Skin of body (tissue), 2 donors: Measurements from ENCODE around the gene OR10D3. TPM values are rescaled to one million over a fixed set of nuclear protein-coding genes. Genes with fewer than 3 reads are reported as not detected.
"Not testable (repeated sequence)": the region's sequence is repeated elsewhere in the genome, so short reads cannot be mapped to it uniquely, and the experiment has no call there.

Experiments used
- DNase-seq: peaks from one replicate; lab custom pipeline; 2025; lab: John Stamatoyannopoulos, UW
- total RNA-seq: library from RNA; depleted of rRNA; stranded (reverse); fragments of >200 nt; gene quantifications from one replicate; pipeline ENCODE4 v1.2.3, GENCODE V29; 2014

Gene OR10D3
- total RNA-seq, 1 donor from 2014 or later = not detected

GRCh38 chr11:124194293-124195188, 11.4 kb downstream of the OR10D3 start:
- DNase-seq = peak; percentile 57

DNA sequence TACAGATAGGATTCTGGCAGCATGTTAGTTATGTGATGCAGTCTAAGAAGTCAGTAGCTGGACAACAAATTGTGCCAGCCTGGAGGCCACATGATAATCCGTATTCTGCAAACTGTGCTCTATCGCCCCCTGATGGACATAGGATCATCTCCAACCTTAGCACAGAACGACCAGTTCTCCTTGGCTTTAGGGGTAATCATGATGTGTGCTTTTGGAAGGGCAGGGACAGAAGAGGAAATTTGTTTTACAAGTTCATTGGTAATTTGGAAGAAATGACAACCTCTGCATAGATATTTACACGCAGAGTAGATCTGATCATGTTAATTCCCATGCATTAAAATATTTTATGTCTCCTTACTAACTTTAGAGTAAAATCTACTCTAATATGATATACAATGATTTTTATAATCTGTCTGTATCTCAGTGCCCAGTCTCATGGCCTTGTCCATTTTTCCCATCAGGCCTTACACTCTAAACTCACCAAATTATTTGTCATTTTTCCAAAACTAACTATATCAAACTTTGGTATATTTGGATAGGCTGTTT, 12.1 kb downstream of the OR10D3 start:
- no peak for DNase-seq

DNA sequence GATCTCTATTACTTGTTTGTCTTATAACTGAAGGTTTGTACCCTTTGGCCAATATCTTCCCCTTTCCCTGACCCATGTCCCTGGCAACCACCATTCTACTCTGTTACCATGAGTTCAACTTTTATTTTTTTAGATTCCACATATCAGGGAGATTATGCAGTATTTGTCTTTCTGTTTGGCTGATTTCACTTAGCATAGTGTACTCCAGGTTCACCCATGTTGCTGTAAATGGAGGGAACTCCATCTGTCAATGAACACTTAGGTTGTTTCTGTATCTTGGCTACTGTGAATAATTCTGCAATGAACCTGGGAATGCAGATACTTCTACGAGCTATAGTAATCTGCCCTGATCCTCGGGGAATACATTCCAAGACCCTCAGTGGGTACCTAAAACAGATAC, 14.9 kb downstream of the OR10D3 start:
- no peak for DNase-seq

DNA sequence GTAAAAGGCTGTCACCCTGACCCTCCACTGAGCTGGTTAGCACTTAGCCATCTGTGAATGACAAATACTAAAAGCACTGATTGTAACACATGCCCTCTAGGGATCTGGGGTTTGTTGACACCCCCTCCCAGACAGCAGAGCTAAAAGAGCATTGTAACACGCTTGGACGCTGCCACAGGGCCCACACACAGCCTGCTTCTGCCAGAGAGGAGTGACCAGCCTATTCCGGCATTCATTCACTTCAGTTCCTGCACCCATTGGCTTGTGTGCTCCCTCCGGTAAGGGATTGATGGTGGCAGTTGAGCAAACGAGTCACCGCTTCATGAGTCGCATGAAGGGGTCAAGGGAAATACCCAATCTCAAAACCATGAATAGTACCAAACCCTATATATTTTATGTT, 15.8 kb downstream of the OR10D3 start:
- no peak for DNase-seq

GRCh38 chr11:124199702-124200101, 16.6 kb downstream of the OR10D3 start:
- DNase-seq = no peak

DNA sequence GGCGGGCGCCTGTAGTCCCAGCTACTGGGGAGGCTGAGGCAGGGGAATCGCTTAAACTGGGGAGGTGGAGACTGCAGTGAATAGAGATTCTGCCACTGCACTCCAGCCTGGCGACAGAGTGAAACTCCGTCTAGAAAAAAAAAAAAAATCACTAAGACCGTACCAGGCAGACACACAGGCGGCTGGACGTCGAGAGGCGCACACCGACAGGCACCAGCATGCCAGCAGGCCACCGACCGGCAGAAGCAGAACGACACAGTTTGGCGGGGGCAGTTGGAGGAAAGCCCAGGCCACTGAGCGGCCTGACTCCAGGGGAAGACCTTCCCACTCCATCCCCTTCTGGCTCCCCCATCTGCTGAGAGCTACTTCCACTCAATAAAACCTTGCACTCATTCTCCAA, 17.5 kb downstream of the OR10D3 start:
- no peak for DNase-seq

DNA sequence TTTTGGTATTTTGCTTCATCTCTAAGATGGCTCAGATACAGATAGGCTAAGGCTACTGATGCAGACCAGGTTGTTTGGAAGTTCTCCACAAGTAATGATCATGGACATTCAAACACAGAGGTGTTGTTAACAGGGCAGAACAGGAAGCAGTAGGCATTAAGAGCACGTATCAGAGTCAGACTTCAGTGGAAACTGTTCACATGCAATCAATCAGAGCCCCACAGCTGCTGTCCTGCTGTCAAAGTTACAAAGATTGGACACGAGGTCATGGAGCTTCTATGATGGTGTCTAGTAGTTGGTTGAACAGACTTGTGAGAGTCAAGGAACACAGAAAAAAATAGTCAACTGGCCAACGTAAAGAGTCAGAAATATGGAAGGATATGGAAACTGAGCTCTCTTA, 19.8 kb downstream of the OR10D3 start:
- DNase-seq = no peak

DNA sequence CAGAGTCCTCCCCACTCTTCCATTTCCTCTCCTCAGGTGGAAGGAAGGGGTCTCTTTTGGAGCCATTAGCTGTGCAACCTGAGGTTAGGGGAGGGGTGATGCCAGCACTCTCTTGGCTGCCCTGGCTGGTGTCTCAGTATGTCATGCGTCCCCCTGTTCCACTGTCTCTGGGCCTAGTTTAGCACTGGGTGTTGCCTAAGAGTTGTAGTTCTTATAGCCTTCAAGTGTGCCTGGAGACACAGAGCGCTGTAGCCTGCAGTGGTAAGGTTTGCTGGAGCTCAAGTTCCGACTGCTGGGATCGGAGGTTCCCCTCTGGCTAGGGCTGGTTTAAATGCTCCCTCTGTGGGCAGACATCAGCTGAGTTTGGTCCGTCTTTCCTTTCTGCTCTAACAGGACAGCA, 20.9 kb downstream of the OR10D3 start:
- no peak for DNase-seq

- no peak for DNase-seq
Observed at GRCh38 chr11:124207102-124207792, 24.1 kb downstream of the OR10D3 start.

GRCh38 chr11:124209824-124210357, 26.7 kb downstream of the OR10D3 start:
- no peak for DNase-seq

DNA sequence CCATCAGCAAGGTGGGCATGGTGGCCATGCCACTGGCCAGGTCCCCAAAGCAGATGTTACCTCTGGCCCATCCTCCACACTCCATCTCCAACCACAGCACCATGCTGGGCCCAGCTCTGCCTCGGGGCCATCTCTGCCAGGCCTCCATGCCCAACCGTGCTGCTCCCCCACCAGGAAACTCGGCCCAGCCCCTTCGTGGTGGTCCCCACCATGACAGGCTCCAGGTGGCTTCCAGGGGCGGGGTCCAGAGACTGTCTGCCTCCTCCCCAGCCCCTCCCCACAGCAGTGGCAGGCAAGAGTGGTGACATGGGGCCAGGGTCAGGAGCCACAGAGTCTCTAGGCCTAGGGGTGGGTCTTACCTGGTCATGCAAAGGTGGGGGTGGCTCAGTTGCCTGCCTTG, 27.3 kb downstream of the OR10D3 start:
- no peak for DNase-seq

- no peak for DNase-seq
Observed at GRCh38 chr11:124211321-124211720, 28.2 kb downstream of the OR10D3 start.

GRCh38 chr11:124214027-124214426, 30.9 kb downstream of the OR10D3 start:
- DNase-seq = no peak

DNA sequence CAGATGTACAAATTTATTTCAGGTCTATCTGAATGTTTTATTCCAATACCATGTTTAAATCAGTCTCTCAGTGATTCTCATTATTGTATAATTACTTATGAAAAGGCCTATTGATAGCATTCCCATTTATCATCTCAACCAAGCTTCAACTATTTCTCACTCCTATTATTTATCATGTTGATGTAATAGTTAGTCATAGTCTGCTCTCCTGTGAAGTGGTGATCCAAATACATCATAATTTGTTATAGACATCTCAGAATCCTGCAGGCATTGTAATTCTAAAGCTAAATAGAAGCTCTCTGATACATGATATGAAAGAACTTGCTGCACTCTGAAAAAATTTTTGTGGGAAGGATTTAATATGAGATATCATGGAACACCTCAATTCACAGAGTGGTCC, 36.0 kb downstream of the OR10D3 start:
- no peak for DNase-seq

DNA sequence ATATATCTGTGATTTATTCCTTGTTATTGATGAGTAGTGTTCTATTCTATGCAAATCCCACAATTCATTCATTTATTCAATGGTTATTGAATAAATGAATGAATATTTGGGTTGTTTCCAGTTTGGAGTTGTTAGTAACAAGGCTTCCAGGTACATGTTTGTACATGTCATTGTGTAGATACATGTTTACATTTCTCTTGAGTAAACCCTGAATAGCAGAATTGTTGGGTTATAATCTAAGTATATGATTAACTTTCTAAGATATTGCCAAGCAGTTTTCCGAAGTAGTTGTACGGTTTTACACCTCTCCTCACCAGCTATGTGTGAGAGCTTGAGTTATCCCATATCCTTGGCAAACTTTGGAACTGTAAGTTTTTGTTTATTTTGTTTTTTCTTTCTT, 39.3 kb downstream of the OR10D3 start:
- DNase-seq = no peak

DNA sequence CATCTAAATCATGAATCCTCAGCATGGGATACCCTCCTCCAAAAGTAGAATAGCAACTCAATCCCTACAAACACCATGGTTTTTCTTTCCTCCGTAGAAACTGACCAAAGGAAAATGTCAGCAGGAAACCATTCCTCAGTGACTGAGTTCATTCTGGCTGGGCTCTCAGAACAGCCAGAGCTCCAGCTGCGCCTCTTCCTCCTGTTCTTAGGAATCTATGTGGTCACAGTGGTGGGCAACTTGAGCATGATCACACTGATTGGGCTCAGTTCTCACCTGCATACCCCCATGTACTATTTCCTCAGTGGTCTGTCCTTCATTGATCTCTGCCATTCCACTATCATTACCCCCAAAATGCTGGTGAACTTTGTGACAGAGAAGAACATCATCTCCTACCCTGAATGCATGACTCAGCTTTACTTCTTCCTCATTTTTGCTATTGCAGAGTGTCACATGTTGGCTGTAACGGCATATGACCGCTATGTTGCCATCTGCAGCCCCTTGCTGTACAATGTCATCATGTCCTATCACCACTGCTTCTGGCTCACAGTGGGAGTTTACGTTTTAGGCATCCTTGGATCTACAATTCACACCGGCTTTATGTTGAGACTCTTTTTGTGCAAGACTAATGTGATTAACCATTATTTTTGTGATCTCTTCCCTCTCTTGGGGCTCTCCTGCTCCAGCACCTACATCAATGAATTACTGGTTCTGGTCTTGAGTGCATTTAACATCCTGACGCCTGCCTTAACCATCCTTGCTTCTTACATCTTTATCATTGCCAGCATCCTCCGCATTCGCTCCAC, 41.7 kb downstream of the OR10D3 start:
- not testable (repeated sequence) for DNase-seq

DNA sequence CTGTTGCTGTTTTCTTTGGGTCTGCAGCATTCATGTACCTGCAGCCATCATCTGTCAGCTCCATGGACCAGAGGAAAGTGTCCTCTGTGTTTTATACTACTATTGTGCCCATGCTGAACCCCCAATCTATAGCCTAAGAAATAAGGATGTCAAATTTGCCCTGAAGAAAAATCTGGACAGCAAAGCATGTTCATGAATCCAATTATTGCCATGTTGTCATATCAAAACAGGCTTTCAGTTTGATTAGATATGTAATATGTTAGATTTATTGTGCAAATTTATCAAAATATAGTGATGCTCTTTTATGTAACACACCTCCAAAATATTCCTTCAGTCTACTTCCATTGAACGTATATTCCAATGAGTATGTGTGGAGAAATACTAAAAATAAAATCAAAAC, 42.3 kb downstream of the OR10D3 start:
- no peak for DNase-seq

DNA sequence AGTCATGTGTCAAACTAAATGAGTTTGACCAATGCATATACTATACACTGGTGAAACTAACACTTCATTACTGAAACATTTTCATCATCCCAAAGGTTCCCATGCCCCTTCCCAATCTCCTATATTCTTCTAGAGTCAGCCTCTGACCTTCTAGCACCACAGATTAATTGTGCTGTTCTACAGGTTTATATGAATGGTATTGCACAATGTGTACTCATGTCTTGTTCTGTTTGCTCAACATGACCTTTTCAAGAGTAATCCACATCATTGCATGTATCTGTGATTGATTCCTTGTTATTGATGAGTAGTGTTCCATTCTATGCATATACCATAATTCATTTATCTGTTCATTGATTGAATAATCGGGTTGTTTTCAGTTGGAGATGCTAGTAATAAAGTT, 50.2 kb downstream of the OR10D3 start:
- no peak for DNase-seq
